Stomach (tissue), 4 donors: ENCODE data around the gene POLE4.

ENCODE experiments used
- CTCF ChIP-seq, 7 experiments: fragments of 450-650 bp in 4 of 7; fragments of 200-600 bp in 3 of 7; sonication (generic) in 3 of 7; IDR thresholded peaks; one replicate each; pipeline ENCODE4 v1.5.1; 2016 to 2019; ENCODE audit warnings: antibody characterized with exemption in 7 of 7, control low read depth in 2 of 7, mild to moderate bottlenecking in 1 of 7
- EP300 ChIP-seq: sonication (generic); formaldehyde crosslinking; IDR thresholded peaks from one replicate; pipeline ENCODE4 v1.6.1; 2017; ENCODE audit warnings: antibody characterized with exemption
- POLR2A ChIP-seq, 4 donors: fragments of 450-650 bp; IDR thresholded peaks; one replicate each; pipeline ENCODE4 v1.6.1; 2016; ENCODE audit warnings: antibody characterized with exemption in 4 of 4, control low read depth in 2 of 4, mild to moderate bottlenecking in 1 of 4, moderate library complexity in 1 of 4
- POLR2AphosphoS5 ChIP-seq, 3 donors: sonication (generic); formaldehyde crosslinking; IDR thresholded peaks; one replicate each; pipeline ENCODE4 v1.6.1; 2016; ENCODE audit warnings: antibody characterized with exemption in 3 of 3

- TF ChIP-seq CTCF (IDR thresholded peaks at IDR 0.05): no peak
- TF ChIP-seq EP300: no peak
- TF ChIP-seq POLR2A (IDR thresholded peaks at IDR 0.05): no peak
- TF ChIP-seq POLR2AphosphoS5 (IDR thresholded peaks at IDR 0.05): no peak
Observed at GRCh38 chr2:74948779-74949178, 9.7 kb upstream of the POLE4 start.
